ENCODE data around the gene LIMS3.
"Not testable (repeated sequence)": the region's sequence is repeated elsewhere in the genome, so short reads cannot be mapped to it uniquely, and the experiment has no call there.

Gene LIMS3, protein sequence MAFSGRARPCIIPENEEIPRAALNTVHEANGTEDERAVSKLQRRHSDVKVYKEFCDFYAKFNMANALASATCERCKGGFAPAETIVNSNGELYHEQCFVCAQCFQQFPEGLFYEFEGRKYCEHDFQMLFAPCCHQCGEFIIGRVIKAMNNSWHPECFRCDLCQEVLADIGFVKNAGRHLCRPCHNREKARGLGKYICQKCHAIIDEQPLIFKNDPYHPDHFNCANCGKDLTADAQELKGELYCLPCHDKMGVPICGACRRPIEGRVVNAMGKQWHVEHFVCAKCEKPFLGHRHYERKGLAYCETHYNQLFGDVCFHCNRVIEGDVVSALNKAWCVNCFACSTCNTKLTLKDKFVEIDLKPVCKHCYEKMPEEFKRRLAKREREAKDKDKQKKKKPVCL

DNA sequence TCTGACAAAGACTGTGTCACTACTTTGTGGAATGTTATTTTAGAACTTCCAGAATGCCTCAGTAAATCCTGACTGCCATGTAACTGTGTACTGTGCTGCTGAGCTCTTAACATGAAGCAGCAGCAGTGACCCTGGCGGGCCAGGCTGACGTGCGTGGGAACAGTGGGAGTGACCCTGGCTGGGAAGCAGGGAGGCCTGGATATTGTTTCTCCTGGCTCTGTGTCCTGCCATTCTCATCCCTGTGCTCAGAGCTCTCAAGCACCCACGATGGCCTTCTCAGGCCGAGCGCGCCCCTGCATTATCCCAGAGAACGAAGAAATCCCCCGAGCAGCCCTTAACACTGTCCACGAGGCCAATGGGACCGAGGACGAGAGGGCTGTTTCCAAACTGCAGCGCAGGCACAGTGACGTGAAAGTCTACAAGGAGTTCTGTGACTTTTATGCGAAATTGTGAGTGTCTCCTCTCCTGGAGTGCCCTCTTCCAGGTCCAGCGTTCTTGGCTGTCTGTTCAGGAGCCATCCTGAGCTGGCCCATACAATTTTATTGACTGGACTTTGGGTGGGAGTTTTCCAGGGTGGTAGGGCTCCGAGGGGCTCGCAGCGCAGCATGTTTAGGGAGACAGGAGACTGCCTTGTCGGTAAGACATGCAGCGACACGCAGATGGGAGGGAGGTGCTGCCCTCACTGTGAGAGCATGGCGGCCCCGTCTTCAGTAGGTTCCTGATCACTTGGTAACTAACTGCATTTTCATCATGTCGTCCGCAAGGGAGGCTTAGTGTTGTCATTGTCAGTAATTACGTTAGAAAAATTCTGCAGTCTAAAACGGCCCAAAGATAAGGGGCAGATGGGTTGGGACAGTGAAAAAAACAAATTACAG, at the start of gene LIMS3:
LIMS3 (plus strand) TSS at position 227 of the 875 bp plus-strand sequence; CDS start at position 268, 41 bp downstream.
- DNase-seq = not testable (repeated sequence)

DNA sequence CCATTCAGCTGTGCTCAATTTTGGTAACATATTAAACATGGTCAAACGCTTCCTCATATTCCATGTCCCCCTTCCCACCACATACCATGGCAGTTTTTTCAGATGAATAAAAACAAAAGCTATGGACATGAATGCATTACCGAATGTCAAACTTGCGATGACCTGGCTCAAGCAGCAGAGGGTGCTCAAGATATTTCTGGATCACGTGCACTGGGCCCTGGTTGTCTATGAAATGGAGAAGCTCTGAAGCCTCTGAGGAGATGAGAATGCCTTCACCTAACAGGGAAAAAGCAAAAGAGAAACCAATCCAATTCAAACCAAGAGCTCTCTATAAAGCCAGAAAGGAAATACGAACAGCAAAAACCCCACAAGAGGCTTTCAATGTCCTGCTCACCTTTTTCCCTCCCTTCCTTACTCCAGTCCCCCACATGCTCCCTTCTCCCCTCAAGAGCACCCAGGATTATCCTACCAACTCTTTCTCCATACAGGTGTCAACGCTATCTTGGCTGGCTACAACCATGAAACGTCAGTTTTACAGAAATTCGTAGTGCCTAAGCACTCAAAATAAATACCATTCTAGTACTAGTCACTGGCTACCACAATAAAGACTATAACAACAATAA, 27.2 kb upstream of the LIMS3 start:
- DNase-seq = not testable (repeated sequence)

DNA sequence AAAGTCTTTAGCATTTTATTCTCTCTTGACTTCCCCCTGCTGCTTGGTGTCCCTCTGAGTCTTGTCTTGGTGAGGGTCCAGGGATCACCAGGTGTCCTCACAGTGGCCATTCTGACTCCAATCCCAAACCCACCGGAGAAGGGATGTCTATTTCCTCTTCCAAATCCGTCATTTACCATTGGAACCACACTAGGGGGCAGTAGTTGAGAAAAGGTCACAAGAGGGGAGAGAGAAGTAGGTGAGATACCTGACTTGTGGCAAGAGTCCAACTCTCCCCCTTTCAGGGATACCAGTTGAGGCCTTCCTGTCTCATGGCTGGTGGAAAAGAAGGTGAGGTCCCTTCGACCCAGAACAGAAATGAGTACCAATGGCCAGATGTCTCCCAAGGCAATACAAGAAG, 21.9 kb upstream of the LIMS3 start:
- DNase-seq = not testable (repeated sequence)

DNA sequence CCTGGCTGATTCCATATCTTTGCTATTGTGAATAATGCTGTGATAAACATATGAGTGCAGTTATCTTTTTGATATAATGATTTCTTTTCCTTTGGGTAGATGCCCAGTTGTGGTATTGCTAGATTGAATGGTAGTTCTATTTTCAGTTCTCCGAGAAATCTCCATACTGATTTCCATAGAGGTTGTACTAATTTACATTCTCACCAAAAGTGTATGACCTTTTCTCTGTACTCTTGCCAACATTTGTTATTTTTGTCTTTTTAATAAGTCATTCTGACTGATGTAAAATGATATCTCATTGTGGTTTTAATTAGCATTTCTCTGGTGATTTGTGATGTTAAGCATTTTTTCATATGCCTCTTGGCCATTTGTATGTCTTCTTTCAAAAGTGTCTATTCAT, 16.4 kb upstream of the LIMS3 start:
- not testable (repeated sequence) for DNase-seq

DNA sequence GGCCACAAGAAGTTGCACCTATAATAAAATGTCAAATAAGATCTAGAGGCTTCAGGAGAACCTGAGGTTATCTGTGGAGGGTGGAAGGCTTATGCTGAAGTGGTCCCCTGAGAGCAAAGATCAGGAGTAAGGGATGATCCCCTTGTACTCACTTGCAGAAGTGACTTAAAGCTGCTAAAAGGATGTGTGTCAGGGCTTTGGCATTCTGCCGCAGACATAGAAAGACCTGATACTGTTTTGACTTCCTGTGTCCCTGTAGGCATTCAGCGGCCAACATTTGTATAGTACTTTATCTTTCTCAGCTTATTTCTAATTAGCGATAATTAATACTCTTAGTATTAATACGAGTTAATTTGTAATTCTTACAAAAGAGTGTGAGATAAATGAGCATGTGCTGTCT, 10.1 kb upstream of the LIMS3 start:
- DNase-seq = not testable (repeated sequence)

DNA sequence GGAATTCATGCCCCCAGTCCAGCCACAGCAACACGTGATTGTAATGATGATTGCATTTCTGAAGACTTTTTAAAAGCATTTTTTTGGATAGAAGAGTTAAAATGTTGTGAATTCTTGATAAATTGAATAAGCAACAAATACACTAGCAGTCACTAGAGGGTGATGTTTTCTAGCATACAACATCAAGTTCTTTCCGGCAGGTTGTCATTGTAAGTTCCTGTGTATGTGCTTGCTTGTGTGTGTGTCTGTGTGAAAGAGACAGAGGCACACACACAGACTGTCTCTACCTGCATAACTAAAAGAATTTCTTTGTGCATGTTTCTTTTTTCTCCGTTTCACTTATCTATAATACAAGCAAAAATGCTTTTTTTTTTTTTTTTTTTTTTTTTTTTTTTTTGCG, 8.6 kb upstream of the LIMS3 start:
- not testable (repeated sequence) for DNase-seq

DNA sequence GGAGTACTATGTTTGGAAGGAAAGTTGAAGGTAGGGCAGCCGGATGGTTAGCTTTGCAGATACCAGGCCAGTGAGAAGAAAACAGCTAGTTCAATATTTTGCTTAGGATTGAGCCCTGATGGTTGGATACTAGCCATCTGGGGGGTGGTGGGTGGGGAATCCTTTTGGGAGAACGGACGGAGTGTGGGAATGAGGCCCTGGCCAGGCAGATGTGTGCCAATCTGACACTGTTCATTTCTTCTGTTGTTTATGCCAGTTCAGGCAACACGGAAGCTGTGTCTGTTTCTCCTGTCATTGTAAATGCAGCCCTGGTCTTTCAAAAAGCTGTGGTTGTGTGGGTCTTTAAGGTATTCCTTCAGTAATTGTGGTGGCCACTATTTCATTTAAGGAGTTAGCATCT, 7.5 kb upstream of the LIMS3 start:
- not testable (repeated sequence) for DNase-seq

DNA sequence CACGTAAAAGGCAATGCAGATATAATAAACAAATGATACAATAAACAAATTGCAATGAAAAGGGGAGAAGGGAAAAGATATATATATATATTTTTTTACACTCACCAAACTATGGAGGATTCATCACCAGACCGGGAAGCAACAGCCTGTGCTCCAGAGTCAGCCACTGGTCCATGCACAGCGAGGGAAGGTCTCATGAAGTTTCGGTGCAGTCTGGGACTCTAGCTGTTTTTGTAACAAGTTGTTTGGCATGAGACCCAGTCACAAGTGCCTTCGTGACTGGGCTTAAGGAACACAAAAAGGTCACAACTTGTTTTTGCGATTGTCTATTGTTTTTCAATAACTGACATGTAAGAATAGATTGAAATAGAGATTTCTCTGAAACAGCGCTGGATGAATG, 4.8 kb upstream of the LIMS3 start:
- DNase-seq = not testable (repeated sequence)

DNA sequence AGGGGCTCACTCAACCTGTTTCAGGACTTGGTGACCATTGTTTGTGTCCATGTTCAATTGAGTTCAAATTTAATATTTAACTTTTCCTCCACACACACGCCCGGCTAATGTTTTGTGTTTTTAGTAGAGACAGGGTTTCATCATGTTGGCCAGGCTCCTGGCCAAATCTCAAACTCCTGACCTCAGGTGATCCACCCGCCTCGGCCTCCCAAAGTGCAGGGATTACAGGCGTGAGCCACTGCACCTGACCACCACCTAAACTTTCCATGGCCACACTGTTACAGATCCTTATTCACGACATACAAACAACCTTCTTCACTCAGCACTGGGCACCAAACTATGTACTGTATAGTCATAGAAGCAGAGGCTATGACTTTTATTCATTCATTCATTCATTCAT, 4.3 kb upstream of the LIMS3 start:
- not testable (repeated sequence) for DNase-seq

DNA sequence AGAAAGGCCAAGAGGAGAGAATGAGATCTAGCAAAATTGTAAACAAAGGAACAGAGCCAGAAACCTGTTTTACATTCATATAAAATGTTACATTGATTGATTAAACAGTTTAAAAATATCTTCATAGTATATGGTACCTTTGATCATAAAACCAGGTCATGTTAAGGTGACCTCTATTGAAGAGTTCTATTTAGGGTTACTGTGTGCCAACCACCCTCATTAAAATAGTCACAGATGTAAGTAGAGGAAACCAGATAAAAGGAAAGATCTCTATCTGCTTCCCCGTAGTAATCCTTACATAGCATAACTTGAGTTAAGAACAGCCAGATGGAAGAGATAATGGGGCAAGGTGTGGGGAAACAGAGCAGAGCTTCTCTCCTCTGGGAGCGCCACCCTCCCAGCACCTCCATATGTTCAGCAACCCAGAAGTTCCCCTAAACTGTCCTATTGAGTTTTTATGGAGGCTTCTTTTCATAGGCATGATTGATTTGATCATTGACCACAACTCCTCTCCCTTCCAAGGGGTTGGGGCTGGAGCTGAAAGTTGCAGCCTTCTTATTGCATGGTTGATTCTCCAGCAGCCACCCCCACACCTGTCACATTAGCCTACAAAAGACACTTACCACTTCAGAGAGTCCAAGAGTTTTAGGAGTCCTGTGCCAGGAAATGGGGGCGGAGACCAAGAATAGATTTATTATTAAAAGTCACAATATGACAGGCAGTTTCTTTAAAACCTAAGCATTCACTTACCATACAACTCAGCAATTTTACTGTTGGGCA, 3.2 kb upstream of the LIMS3 start:
- not testable (repeated sequence) for DNase-seq

DNA sequence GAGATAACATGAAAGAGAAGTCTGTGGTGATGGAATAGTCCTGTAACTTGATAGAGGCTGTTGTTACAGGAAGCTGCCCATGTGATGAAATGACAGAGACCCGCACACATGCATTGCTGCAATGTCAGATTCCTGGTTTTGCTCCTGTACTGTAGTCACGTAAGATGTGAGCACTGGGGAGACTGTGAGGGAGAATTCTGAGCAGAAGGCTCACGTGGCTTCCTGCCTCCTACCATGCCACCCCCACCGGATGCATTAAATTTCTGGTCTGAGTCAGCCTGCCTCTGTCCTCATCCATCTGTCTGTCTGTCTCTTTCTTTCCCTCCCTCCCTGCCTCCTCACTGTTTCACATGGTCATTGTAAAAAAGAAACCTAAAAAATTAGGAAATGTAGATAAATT, 2.3 kb upstream of the LIMS3 start:
- DNase-seq = not testable (repeated sequence)

DNA sequence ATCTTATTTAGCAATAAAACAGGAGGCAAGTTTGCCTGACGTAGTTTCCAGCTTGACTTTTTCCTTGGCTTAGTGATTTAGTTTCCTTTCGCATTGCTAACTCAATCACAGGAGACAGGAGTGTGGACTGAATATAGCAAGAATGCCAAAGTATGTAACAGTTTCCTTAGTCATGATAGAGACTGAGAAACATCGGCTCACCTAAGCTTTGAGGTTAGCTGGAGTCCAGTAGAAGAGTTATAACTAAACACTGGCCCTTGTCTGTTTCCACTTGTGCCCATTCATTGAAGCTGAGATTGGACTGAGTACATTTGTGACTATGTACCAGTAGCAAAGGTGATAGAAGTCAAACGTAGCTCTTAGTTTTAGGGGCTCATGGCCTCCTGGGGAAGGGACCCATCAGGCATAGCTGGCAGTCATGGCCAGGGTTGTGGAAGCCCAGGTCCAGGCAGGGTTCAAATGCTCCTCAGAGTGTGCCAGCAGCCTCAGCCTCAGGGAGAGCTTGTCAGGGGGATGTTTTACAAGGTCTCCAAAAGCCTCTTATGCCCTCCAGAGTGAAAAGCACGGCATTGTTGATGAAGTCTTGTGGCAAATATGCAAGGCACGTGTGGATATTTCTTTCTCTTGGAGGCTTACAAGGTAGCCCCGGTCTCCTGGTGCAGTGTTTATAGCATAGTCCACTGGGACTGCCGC, 573 bp upstream of the LIMS3 start:
- not testable (repeated sequence) for DNase-seq

DNA sequence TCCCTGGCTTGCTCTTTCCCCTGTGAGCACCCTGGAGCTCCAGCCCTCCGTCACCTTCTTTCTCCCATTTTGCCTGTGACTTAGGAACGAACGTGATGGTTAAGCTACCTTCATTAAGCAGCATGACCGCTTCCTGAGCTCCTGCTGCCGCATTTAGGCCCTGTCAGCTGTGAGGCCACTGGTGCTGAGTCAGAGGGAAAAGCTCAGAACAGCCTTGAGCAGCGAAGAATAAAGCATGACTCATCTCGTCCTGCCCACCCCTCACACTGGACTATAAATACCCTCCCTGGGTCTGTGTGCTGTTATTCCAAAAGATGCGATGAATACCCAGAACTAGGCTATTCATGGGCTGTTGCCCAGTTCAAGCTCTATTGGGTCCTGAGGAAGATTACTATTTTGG, 7.3 kb downstream of the LIMS3 start:
- DNase-seq = not testable (repeated sequence)

DNA sequence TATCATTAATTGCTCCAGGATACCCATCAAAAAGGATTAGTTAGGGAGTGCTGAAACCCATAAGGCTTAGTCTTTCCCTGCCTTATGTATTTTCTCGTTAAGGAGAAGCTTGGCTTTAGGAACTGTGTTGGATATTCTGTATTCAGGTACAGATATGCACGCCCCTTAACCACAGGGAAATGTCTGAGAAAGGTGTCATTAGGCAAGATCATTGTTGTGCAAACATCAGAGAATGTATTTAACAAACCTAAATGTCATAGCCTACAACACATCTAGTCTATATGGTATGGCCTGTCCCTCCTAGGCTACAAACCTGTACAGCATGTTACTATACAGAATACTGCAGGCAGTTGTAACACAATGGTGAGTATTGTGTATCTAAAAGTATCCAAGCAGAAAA, 10.1 kb downstream of the LIMS3 start:
- DNase-seq = not testable (repeated sequence)

DNA sequence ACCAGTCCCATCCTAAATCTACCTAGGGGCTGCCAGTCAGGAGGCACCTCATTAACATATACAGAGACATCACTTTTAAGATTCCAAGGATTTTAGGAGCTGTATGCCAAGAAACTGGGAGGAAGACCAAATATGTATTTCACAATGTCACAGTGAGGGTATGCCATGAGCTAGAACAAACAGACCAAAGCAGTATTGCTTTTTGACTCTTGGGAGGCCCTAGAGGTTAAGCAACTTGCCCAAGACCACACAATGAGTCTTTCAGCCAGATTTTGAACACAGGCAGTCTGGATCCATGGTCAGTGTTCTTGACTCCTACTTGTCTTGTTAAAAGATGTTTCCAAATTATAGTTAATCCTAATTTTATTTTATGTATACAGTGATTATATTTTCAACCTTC, 12.3 kb downstream of the LIMS3 start:
- not testable (repeated sequence) for DNase-seq

DNA sequence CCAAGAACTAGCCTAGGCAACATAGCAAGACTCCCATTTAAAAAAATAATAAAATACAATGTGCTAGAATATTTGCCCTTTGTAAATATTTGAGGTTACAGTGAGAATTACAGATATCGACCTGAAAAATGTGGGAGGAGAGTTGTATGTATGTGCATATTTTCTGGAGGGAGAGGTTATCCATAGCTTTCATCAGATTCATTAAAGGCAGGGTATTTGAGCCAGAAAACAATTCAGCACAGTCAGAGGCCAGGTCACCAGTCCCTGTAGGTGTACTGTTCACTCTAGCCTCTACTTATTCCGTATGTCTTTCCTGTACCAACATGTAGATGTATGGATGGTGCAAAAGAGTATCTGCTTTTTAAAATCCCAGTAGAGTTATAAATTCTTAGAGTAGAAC, 15.4 kb downstream of the LIMS3 start:
- not testable (repeated sequence) for DNase-seq

DNA sequence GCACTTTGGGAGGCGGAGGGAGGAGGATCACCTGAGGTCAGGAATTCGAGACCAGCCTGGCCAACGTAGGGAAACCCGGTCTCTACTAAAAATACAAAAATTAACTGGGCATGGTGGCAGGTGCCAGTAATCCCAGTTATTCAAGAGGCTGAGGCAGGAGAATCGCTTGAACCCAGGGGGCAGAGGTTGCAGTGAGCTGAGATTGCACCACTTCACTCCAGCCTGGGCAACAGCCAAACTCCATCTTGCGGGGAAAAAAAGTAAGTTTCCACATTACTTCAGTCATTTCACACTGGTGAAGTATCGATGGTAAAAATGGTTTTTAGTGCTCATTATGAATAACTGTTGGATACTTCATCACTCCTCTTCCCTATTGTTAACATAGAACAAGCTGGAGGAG, 16.1 kb downstream of the LIMS3 start:
- not testable (repeated sequence) for DNase-seq

DNA sequence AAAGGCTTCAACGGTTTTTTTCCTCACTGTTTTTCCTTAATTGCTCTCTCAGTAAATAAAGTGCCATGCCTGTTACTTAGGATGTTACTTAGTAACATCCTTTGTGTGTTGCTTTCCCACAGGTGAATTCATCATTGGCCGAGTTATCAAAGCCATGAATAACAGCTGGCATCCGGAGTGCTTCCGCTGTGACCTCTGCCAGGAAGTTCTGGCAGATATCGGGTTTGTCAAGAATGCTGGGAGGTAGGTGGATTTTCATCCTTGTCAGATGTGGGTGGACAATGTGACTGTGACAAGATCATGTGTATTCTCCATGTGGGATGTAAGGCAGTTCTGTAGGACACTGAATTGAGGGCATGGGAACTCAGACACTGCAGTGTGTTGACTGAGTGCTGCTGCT, 17.3 kb downstream of the LIMS3 start:
- DNase-seq = not testable (repeated sequence)

DNA sequence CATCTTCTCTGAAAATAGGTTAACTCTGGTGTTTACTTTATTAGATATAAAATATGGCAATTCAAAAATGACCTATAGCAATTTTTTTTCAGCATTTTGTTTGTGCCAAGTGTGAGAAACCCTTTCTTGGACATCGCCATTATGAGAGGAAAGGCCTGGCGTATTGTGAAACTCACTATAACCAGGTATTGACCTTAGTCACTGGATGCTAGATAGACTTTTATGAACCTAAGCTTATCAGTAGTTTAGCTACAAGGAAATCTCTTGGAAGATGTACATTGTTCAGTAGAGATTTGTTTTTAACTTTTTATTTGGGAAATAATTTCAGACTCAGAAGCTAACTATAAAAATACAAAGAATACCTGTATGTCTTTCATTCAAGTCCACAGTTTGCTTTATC, 21.7 kb downstream of the LIMS3 start:
- DNase-seq = not testable (repeated sequence)

DNA sequence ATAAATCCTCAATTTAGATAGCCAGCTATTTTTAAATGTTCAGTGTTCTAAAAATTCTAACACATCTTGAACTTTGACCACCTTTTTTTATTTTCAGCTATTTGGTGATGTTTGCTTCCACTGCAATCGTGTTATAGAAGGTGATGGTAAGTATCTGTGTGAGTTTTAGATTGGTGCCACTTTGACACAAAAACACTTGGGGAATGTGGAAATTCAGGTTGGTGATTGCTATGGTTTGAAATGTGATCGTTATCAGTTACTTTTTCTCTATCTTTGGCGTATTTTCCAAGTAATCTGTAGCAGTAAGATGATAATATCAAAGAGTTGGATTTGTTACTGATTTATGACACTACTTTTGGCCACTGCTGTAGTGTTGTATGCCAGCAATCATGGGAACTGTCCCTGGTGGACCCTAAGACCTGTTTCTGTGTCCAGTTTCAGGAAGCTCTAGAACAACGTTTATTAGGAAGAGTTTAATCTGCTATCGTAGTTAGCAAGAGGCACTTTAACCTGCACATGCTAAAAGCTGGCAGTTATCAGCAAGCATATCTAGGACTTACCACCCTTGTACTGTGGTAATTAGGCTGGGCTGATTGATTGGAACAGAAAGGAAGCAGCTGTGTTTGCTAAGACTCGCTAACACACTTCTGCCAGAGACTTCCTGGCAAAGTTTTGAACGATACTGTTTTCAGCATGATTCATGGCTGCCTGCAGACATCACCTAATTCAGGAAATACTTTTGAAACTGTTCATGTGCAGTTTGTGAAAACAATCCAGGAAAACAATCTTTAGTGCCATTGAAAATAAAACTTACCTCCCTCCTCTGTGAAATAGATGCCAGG, 23.3 kb downstream of the LIMS3 start:
- not testable (repeated sequence) for DNase-seq

DNA sequence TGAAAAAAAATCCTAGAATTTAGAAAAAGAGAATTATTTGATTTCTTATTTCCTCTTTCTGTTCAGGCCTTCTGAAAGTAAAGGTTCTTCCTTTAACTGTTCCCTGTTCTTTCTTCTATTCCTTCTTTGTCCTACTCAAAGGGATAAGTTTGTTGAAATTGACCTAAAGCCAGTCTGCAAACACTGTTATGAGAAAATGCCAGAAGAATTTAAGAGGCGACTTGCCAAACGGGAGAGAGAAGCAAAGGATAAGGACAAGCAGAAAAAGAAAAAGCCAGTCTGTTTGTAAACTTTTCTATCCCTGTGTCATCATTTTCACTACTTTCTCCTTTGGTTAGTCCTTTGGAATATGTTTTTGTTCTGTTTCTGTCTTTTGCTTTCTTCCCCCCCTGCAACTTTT, 26.0 kb downstream of the LIMS3 start:
- not testable (repeated sequence) for DNase-seq

Measured in islet precursor cell (in vitro differentiated cells).